LHCN-M2 (cell line): ENCODE measurements around the gene RPL14. TPM values are rescaled to one million over a fixed set of nuclear protein-coding genes. Genes with fewer than 3 reads are reported as not detected.

ENCODE experiments used
- total RNA-seq: library from RNA; depleted of rRNA; stranded (reverse); fragments of >200 nt; gene quantifications from 2 replicates; pipeline ENCODE4 v1.2.3, GENCODE V29; 2014; rRNA removed

The RPL14 gene
- total RNA-seq, 1 experiment from 2014 or later = 295 TPM

Other genes starting within 250 kb of the RPL14 start
- gene EIF1B, start 147.6 kb upstream of the RPL14 start, total RNA-seq = 13.6 and 15.0 TPM in 2 replicates
- not detected in 2 replicates for gene ENTPD3, start 70.2 kb upstream of the RPL14 start, total RNA-seq
- gene ZNF619, start 19.8 kb downstream of the RPL14 start, total RNA-seq = 3.5 and 4.2 TPM in 2 replicates
- 0.23 and 0.64 TPM in 2 replicates for gene ZNF620, start 48.7 kb downstream of the RPL14 start, total RNA-seq
- gene ZNF621, start 67.6 kb downstream of the RPL14 start, total RNA-seq = 10.6 and 14.5 TPM in 2 replicates